Fibroblast of lung (primary cell): ENCODE results near the gene KIF26B. TPM values are rescaled to one million over a fixed set of nuclear protein-coding genes. Genes with fewer than 3 reads are reported as not detected.

Source experiments
- DNase-seq, 2 donors: peaks; one replicate each; pipeline versions ENCODE4 v3.0.0 to v3.0.0-alpha.2; 2010; ENCODE audit warnings: low read depth in 2 of 2
- H2AFZ ChIP-seq: 2 replicates; pipeline ENCODE4 v1.5.1; 2012; ENCODE audit warnings: low read length, control low read depth, inconsistent platforms
- H3K27ac ChIP-seq: 2 replicates; pipeline ENCODE4 v1.5.1; 2011; ENCODE audit warnings: low read length, control low read depth; ENCODE audit not compliant: insufficient read depth
- H3K27me3 ChIP-seq: 2 replicates; pipeline ENCODE4 v1.5.1; 2011; ENCODE audit warnings: mild to moderate bottlenecking, low read length; ENCODE audit not compliant: control insufficient read depth, insufficient read depth
- H3K36me3 ChIP-seq: 2 replicates; pipeline ENCODE4 v1.5.1; 2011; ENCODE audit warnings: low read length; ENCODE audit not compliant: control insufficient read depth, insufficient read depth
- H3K4me1 ChIP-seq: 2 replicates; pipeline ENCODE4 v1.5.1; 2011; ENCODE audit warnings: low read length; ENCODE audit not compliant: control insufficient read depth, insufficient read depth; ENCODE audit errors: extremely low read depth
- H3K4me2 ChIP-seq: 2 replicates; pipeline ENCODE4 v1.5.1; 2011; ENCODE audit warnings: low read length, control low read depth; ENCODE audit not compliant: insufficient read depth; ENCODE audit errors: extremely low read depth
- H3K4me3 ChIP-seq, 4 experiments: fragments of 200-600 bp in 1 of 4; sonication (generic) in 1 of 4; replicated peaks in 1 of 4; 2 replicates each; pipeline ENCODE4 v1.5.1; 2011 to 2016; ENCODE audit warnings: low read length in 4 of 4, low read depth in 3 of 4, mild to moderate bottlenecking in 3 of 4, control low read depth in 2 of 4, inconsistent platforms in 1 of 4, mixed read lengths in 1 of 4; ENCODE audit not compliant: insufficient read depth in 1 of 4; ENCODE audit errors: control extremely low read depth in 1 of 4
- H3K79me2 ChIP-seq: 2 replicates; pipeline ENCODE4 v1.5.1; 2012; ENCODE audit warnings: mild to moderate bottlenecking, low read length, inconsistent platforms; ENCODE audit not compliant: control insufficient read depth, insufficient read depth
- H3K9ac ChIP-seq: 2 replicates; pipeline ENCODE4 v1.5.1; 2011; ENCODE audit warnings: mild to moderate bottlenecking, low read length, control low read depth; ENCODE audit not compliant: insufficient read depth
- H3K9me3 ChIP-seq: 2 replicates; pipeline ENCODE4 v1.5.1; 2012; ENCODE audit warnings: low read depth, low read length; ENCODE audit not compliant: control insufficient read depth, insufficient read depth
- H4K20me1 ChIP-seq: 2 replicates; pipeline ENCODE4 v1.5.1; 2011; ENCODE audit warnings: low read length; ENCODE audit not compliant: control insufficient read depth, insufficient read depth; ENCODE audit errors: extremely low read depth
- CTCF ChIP-seq, 2 donors: IDR thresholded peaks in 1 of 2; conservative IDR thresholded peaks in 1 of 2; 1 replicate in 1 of 2; 2 replicates in 1 of 2; pipeline ENCODE4 v1.5.1; 2011 to 2012; ENCODE audit warnings: low read length in 2 of 2, control low read depth in 1 of 2, inconsistent platforms in 1 of 2, low read depth in 1 of 2, mild to moderate bottlenecking in 1 of 2
- EZH2 ChIP-seq: IDR thresholded peaks from 2 replicates; pipeline ENCODE4 v1.5.1; 2012; ENCODE audit warnings: low read length, control low read depth, mild to moderate bottlenecking; ENCODE audit errors: missing control alignments
- polyA plus RNA-seq, 2 donors: library from polyadenylated mRNA; depleted of rRNA in 1 of 2; stranded (reverse) in 1 of 2; unstranded in 1 of 2; fragments of >200 nt; gene quantifications; 2 replicates each; pipeline ENCODE4 v1.2.1, GENCODE V29; 2011 to 2012; ENCODE audit warnings: missing spikeins in 1 of 2
- total RNA-seq: library from RNA; depleted of rRNA; stranded (reverse); fragments of >200 nt; gene quantifications from 2 replicates; pipeline ENCODE4 v1.2.1, GENCODE V29; 2014

KIF26B gene
- total and polyA plus RNA-seq, 2 donors (not counting 1 experiment from before 2014, with no cell fraction given) = 5.3 to 6.1 TPM

GRCh38 chr1:245715291-245715701 is 560.5 kb downstream of the KIF26B start:
- Histone ChIP-seq H3K36me3 (no peaks in the 10 kb centered on the region), H3K9ac (no peak overlapping the region), H3K79me2 (no peaks in the 10 kb centered on the region), H3K4me1 (no peaks in the 10 kb centered on the region), H3K27ac (no peak overlapping the region), H3K4me3 (no peak overlapping the region), H3K4me2 (no peak overlapping the region), H3K9me3 (no peaks in the 10 kb centered on the region), H4K20me1 (no peaks in the 10 kb centered on the region), H2AFZ (no peak overlapping the region), H3K27me3 (no peaks in the 10 kb centered on the region)
- TF ChIP-seq EZH2 (no peak), CTCF (conservative IDR thresholded peaks at IDR 0.05 in 1 of 2, IDR thresholded peaks at IDR 0.05 in 1 of 2; ENCODE audit: low read depth in 1 of 2, low read length in 2 of 2) (no peak)
- DNase-seq = peak in 1 of 2 donors; percentile 75

- no peak overlapping the region for H2AFZ ChIP-seq
- H3K27me3 ChIP-seq = no peaks in the 10 kb centered on the region
- peak; percentile 74 to 97 for DNase-seq
- no peak overlapping the region for H3K4me3 ChIP-seq
- H3K9me3 ChIP-seq = no peaks in the 10 kb centered on the region
- no peaks in the 10 kb centered on the region for H3K79me2 ChIP-seq
- H3K4me2 ChIP-seq = no peak overlapping the region
- no peak overlapping the region for H3K9ac ChIP-seq
- no peaks in the 10 kb centered on the region for H3K4me1 ChIP-seq
- TF ChIP-seq EZH2 = no peak
- no peak for TF ChIP-seq CTCF (conservative IDR thresholded peaks at IDR 0.05 in 1 of 2, IDR thresholded peaks at IDR 0.05 in 1 of 2; ENCODE audit: low read depth in 1 of 2, low read length in 2 of 2)
- no peaks in the 10 kb centered on the region for H4K20me1 ChIP-seq
- H3K27ac ChIP-seq = no peak overlapping the region
- H3K36me3 ChIP-seq = no peaks in the 10 kb centered on the region
Observed at GRCh38 chr1:245715970-245716369, 561.2 kb downstream of the KIF26B start.

GRCh38 chr1:245716561-245716960 is 561.8 kb downstream of the KIF26B start:
- no peak for DNase-seq
- no peak overlapping the region for H3K9ac ChIP-seq

More at GRCh38 chr1:245716561-245716960, 561.8 kb downstream of the KIF26B start:
- Histone ChIP-seq H3K4me3 (no peak overlapping the region), H3K27me3 (no peaks in the 10 kb centered on the region), H3K79me2 (no peaks in the 10 kb centered on the region), H3K9me3 (no peaks in the 10 kb centered on the region), H4K20me1 (no peaks in the 10 kb centered on the region), H3K27ac (no peak overlapping the region), H3K4me2 (no peak overlapping the region), H3K36me3 (no peaks in the 10 kb centered on the region), H3K4me1 (no peaks in the 10 kb centered on the region), H2AFZ (no peak overlapping the region)
- no peak for TF ChIP-seq EZH2
- no peak for TF ChIP-seq CTCF (conservative IDR thresholded peaks at IDR 0.05 in 1 of 2, IDR thresholded peaks at IDR 0.05 in 1 of 2; ENCODE audit: low read depth in 1 of 2, low read length in 2 of 2)
